Peyer's patch (tissue), 4 donors: ENCODE data around the gene PPTC7.

Source experiments
- POLR2A ChIP-seq, 2 donors: fragments of 450-650 bp; IDR thresholded peaks; one replicate each; pipeline ENCODE4 v1.5.1; 2017; ENCODE audit warnings: antibody characterized with exemption in 2 of 2, mild to moderate bottlenecking in 2 of 2, moderate library complexity in 2 of 2
- TF ChIP-seq, protein P1 (sequence below), 6 experiments: fragments of 450-650 bp in 4 of 6; fragments of 200-600 bp in 2 of 6; sonication (generic) in 1 of 6; IDR thresholded peaks; one replicate each; pipeline ENCODE4 v1.5.1; 2017 to 2019; ENCODE audit warnings: antibody characterized with exemption in 6 of 6, mild to moderate bottlenecking in 3 of 6, moderate library complexity in 1 of 6

GRCh38 chr12:110508071-110508586 lies 75.0 kb downstream of the PPTC7 start:
- TF ChIP-seq POLR2A (IDR thresholded peaks at IDR 0.05), result no peak
- TF ChIP-seq, protein P1, sequence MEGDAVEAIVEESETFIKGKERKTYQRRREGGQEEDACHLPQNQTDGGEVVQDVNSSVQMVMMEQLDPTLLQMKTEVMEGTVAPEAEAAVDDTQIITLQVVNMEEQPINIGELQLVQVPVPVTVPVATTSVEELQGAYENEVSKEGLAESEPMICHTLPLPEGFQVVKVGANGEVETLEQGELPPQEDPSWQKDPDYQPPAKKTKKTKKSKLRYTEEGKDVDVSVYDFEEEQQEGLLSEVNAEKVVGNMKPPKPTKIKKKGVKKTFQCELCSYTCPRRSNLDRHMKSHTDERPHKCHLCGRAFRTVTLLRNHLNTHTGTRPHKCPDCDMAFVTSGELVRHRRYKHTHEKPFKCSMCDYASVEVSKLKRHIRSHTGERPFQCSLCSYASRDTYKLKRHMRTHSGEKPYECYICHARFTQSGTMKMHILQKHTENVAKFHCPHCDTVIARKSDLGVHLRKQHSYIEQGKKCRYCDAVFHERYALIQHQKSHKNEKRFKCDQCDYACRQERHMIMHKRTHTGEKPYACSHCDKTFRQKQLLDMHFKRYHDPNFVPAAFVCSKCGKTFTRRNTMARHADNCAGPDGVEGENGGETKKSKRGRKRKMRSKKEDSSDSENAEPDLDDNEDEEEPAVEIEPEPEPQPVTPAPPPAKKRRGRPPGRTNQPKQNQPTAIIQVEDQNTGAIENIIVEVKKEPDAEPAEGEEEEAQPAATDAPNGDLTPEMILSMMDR (IDR thresholded peaks at IDR 0.05), result no peak
